Measurements from ENCODE around the gene HSD17B4.
"Not testable (repeated sequence)": the region's sequence is repeated elsewhere in the genome, so short reads cannot be mapped to it uniquely, and the experiment has no call there.

HSD17B4 gene

DNA sequence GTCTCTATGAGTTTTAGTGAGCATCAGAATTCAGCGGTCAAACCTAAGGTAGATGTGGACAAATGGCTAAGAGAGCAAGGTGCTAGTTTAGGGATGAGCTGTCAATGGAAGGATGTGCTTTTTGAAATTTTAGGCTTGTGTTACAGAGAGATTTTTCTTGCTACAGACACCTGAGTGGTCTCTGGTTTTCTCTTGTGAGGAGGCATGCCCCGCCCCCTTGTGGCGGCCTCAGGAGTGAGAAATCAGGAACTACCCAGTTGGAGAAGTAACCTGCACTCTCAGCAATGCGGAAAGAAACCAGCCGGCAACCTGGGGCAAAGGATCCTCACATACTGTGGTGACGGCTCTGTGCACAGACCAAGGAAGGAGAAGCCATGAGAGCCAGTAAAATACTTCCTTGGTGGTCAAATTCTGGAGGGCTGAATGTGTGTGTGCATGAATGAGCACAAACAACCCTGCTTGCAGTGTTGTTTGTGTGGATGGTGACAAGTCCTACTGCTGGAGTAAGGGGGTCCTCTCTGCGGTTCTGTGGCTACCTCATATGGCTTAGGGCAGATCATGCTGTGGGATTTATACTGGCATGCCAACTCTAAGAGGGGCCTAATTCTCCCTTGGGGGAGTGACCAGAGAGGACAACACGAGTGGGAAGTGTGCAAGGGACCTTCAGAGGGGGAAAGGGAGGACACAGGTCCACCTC is 16.7 kb upstream of the HSD17B4 start:
- H3K9me3 ChIP-seq (ENCODE audit: severe bottlenecking) = peaks cover 4% of the 10 kb centered on the region
- no peaks in the 10 kb centered on the region for H3K36me3 ChIP-seq
- H3K27ac ChIP-seq = no peak overlapping the region
- H3K27me3 ChIP-seq (ENCODE audit: insufficient read depth, low read depth, severe bottlenecking) = no peaks in the 10 kb centered on the region
- DNase-seq = peak; percentile 76
- no peak overlapping the region for H3K4me3 ChIP-seq (ENCODE audit: low read depth, low read length)
- TF ChIP-seq CTCF (IDR thresholded peaks at IDR 0.05; ENCODE audit: low read depth, low read length) = peak; percentile 59

DNA sequence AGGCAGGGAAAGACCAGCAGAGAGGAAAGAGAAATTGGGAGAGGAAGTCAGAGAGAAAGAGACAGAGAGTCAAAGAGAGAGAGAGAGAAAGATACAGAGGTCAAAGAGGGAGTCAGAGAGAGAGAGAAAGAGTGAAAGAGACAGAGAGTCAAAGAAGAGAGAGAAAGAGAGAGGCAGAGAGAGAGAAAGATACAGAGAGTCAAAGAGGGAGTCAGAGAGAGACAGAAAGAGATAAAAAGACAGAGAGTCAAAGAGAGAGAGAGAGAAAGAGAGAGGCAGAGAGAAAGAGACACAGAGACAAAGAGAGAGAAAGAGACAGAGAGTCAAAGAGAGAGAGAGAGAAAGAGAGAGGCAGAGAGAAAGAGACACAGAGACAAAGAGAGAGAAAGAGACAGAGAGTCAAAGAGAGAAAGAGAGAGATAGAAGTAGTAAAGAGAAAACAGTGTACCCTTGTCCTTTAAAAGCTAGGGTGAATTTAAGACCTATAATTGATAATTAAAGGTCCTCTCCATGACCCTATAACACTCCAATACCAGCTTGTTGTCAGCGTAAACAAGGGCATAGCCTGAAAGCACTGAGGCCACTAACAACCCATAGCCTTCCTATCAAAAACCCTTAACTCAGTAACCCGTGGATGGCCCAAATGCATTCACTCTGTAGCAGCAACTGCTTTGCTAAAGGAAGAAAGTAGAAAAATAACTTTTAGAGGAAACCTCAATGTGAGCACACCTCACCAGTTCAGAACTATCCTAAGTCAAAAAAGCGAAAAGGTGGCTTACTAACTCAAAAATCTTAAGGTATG is 14.3 kb upstream of the HSD17B4 start:
- not testable (repeated sequence) for H3K9me3 ChIP-seq (ENCODE audit: severe bottlenecking)

GRCh38 chr5:119438587-119438917 is 13.7 kb upstream of the HSD17B4 start:
- not testable (repeated sequence) for H3K27ac ChIP-seq; H3K36me3 ChIP-seq; H3K27me3 ChIP-seq (ENCODE audit: insufficient read depth, low read depth, severe bottlenecking); H3K9me3 ChIP-seq (ENCODE audit: severe bottlenecking); DNase-seq; H3K4me3 ChIP-seq (ENCODE audit: low read depth, low read length)

More for the DNA sequence above, 14.3 kb upstream of the HSD17B4 start:
- not testable (repeated sequence) for H3K4me3 ChIP-seq (ENCODE audit: low read depth, low read length); H3K36me3 ChIP-seq; DNase-seq; H3K27me3 ChIP-seq (ENCODE audit: insufficient read depth, low read depth, severe bottlenecking); H3K27ac ChIP-seq

DNA sequence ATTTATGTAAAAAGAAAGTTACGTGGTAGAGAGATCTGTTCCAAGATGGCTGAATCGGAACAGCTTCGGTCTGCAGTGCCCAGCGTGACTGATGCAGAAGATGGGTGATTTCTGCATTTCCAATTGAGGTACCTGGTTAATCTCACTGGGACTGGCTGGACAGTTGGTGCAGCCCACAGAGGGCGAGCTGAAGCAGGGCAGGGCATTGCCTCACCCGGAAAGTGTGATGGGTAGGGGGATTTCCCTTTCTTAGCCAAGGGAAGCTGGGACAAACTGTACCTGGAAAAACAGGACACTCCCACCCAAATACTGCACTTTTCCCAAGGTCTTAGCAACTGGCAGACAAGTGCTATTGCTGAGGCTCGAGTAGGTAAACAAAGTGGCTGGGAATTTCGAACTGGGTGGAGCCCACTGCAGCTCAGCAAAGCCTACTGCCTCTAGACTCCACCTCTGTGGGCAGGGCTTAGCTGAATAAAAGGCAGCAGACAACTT is 13.1 kb upstream of the HSD17B4 start:
- no peak for TF ChIP-seq CTCF (IDR thresholded peaks at IDR 0.05; ENCODE audit: low read depth, low read length)
- Histone ChIP-seq H3K27me3 (ENCODE audit: insufficient read depth, low read depth, severe bottlenecking) (no peaks in the 10 kb centered on the region), H3K9me3 (ENCODE audit: severe bottlenecking) (no peaks in the 10 kb centered on the region), H3K27ac (no peak overlapping the region), H3K4me3 (ENCODE audit: low read depth, low read length) (no peak overlapping the region), H3K36me3 (no peaks in the 10 kb centered on the region)
- DNase-seq = no peak

DNA sequence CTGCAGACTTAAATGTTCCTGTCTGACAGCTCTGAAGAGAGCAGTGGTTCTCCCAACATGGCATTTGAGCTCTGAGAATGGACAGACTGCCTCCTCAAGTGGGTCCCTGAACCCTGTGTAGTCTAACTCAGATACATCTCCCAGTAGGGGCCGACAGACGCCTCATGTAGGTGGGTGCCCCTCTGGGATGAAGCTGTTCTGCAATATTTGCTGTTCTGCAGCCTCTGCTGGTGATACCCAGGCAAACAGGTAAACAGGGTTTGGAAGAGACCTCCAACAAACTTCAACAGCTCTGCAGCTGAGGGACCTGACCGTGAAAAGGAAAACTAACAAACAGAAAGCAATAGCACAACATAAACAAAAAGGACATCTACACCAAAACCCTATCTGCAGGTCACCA is 12.7 kb upstream of the HSD17B4 start:
- not testable (repeated sequence) for H3K9me3 ChIP-seq (ENCODE audit: severe bottlenecking); DNase-seq; H3K36me3 ChIP-seq; H3K4me3 ChIP-seq (ENCODE audit: low read depth, low read length); H3K27ac ChIP-seq; H3K27me3 ChIP-seq (ENCODE audit: insufficient read depth, low read depth, severe bottlenecking)

DNA sequence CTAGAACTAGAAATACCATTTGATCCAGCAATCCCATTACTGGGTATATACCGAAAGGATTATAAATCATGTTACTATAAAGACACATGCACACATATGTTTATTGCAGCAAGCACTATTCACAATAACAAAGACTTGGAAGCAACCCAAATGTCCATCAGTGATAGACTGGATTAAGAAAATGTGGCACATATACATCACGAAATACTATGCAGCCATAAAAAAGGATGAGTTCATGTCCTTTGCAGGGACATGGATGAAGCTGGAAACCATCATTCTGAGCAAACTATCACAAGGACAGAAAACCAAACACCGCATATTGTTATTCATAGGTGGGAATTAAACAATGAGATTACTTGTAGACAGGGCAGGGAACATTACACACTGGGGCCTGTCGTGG is 7.7 kb upstream of the HSD17B4 start:
- not testable (repeated sequence) for H3K36me3 ChIP-seq

GRCh38 chr5:119445544-119445943 is 6.8 kb upstream of the HSD17B4 start:
- no peak for TF ChIP-seq CTCF (IDR thresholded peaks at IDR 0.05; ENCODE audit: low read depth, low read length)
- no peak overlapping the region for H3K27ac ChIP-seq
- no peak overlapping the region for H3K4me3 ChIP-seq (ENCODE audit: low read depth, low read length)
- no peaks in the 10 kb centered on the region for H3K27me3 ChIP-seq (ENCODE audit: insufficient read depth, low read depth, severe bottlenecking)
- DNase-seq = no peak
- peaks cover 8% of the 10 kb centered on the region for H3K9me3 ChIP-seq (ENCODE audit: severe bottlenecking)
- H3K36me3 ChIP-seq = no peaks in the 10 kb centered on the region

More for the DNA sequence above, 7.7 kb upstream of the HSD17B4 start:
- H3K4me3 ChIP-seq (ENCODE audit: low read depth, low read length); H3K9me3 ChIP-seq (ENCODE audit: severe bottlenecking); DNase-seq; H3K27me3 ChIP-seq (ENCODE audit: insufficient read depth, low read depth, severe bottlenecking); H3K27ac ChIP-seq: not testable (repeated sequence)

Measured in WERI-Rb-1 (cell line).